NCI-H2196 treated with DMSO at 0.1 percent for 48 hours (cell line): ENCODE data around the gene ADGRD1.

Experiments
- DNase-seq: peaks from one replicate; lab custom pipeline; 2025; ENCODE audit not compliant: unreplicated experiment; lab: John Stamatoyannopoulos, UW

ADGRD1 gene

DNA sequence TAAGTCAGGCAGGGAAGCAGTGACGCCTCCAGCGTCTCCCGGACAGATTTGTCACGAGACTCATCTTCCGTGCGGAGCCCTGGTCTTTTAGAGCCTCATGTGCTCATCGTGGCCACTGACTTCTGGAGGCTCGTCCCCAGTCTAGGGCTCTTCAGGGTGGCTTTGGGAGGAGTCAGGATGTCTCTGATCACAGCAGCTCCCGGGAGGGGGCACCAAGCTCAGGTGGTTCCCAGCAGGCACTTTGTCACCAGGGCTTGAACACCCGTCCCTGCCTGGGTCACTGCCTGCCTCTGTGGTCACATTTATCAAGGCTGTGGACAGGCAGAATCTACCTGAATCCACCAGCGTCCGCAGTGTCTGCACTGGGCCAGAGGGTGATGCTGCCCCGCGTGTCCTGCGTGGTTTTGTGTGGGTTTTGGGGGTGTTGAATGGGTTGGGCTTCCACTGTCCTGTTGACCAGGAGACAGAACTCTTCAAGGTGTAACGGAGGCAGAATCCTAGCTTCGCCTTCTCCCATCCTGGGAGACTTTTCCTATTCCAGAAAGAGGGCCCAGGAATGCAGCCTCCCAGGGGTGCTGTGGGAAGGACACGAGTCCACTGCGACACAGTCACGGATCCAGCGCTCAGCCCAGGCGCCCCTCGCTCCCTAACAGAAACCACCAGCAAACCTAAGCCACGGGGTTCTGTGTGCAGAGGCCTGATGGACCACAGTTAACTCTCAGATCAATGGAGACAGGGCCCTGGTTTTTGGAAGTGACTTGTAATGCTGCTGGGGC is 132.3 kb downstream of the ADGRD1 start:
- DNase-seq = no peak

DNA sequence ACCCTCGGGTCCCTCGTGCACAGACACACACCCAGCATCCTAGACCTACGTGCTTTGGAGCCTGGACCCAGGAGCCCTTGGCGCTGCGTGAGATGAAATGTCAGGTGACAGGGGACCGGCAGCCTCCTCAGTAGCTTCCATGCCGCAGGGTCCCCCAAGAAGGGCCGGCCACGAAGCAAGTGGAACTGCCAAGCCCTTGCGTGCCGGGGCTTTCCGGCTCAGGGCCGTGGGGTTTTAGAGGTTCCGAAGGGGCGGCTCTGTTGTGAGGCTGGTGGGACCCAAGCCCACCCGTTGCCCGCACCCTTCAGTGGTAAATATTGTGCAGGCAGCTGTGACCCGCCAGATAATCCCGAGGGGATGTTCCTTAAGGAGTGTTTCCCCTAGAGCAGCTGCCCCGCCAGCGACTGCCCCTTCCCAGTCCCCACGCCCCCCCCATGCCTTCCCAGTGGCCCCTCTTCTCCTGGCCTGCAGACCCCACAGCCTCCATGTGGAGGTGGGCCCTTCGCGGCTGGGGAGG is 133.7 kb downstream of the ADGRD1 start:
- no peak for DNase-seq

DNA sequence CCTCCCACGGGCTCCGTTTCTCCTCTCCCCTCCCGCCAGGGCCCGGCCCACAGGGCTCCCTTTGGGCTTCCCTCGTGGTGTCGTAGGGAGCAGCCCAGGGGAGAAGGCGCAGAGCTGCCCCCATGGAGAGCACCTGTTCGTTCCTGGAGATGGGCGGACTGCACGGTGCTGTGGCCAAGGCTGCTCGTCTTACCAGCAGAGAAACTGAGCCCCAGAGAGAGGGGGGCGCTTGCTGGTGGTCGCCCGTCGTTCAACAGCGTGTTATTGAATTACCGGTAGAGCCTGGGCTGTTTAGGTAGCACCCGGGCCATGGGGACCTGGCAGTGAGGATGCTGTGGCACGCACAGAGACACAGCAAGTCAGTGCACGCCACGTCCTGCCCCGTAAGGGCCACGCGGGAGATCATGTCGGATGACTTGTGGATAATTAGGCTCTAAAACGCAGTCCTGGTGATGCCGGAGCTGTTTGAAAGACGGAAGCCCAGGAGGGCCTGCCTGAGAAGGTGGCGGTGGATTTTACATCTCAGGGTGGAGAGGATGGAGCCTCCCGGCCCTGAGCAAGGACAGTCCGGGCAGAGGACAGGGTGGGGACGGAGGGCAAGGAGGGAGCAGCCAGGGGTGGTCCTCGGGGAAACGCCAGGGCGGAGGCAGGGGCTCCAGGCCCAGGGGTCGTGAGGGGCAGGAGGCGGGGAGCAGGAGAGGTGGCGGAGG is 134.4 kb downstream of the ADGRD1 start:
- DNase-seq = no peak

DNA sequence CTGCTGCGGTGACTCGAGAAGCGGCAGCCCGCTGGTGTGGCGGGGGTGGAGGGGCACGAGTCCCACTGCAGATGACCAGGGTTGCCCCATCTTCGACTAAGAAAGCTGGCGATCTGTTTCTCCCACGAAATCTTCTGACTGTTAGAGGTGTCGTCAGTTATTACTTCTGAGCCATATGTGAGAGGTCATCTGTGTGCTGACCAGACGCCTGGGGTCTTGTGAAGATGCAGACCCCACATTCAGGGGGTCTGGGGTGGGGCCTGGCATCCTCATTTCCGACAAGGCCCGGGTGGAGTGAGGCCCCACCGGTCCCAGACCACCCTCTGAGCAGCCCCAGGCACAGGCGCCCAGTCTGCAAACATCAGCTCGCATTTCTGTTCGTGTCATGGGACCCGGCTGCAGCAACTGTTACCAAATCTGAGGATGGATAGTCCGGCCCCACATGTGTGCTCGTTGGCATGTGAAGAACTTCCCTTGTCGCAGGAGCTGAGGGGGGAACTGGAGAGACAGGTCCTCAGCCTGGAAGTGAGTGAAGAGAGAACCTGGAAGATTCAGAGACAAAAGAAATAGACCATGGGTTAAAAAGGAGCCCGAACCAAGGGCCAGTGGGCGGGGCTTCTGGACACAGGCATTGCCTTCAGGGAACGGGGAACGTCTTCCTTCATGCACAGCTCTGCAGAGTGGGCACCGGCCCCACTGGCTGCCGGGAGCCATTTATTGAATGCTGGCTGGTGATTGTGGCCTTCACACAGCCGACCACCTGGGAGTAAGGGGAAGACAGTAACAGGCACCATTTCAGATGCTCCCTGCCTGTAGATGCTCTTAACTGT is 135.2 kb downstream of the ADGRD1 start:
- no peak for DNase-seq

DNA sequence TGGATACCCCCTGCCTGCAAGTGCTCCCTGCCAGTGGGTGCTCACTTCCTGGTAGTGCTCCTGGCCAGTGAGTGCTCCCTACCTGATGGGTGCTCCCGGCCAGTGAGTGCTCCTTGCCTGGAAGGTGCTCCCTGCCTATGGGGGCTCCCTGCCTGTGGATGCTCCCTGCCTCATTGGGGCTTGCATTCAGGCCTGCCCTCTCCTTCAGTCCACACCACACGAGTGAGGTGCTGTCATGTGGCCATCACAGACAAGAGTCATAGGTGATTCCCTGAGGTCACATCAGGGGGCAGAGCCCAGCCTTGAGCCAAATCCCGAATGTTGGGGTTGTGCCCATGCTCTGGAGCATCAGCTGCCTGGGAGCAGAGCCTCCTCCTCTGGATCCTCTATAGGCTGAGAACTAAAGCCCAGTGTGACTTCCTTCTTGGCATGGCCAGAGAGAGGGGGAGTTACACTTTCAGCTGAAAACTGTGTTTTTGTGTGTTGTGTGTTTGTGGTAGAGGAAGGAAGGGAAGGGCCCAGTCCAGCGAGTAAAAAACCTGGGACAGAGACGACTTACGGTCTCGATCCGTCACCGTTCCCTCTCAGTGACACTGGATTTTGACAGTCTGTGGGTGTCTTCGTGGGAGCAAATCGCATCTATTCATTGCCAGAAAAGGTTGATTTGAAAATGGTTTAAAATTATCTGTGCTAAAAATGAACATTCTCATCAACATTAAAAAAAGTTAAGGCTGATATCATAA is 136.0 kb downstream of the ADGRD1 start:
- DNase-seq = no peak

DNA sequence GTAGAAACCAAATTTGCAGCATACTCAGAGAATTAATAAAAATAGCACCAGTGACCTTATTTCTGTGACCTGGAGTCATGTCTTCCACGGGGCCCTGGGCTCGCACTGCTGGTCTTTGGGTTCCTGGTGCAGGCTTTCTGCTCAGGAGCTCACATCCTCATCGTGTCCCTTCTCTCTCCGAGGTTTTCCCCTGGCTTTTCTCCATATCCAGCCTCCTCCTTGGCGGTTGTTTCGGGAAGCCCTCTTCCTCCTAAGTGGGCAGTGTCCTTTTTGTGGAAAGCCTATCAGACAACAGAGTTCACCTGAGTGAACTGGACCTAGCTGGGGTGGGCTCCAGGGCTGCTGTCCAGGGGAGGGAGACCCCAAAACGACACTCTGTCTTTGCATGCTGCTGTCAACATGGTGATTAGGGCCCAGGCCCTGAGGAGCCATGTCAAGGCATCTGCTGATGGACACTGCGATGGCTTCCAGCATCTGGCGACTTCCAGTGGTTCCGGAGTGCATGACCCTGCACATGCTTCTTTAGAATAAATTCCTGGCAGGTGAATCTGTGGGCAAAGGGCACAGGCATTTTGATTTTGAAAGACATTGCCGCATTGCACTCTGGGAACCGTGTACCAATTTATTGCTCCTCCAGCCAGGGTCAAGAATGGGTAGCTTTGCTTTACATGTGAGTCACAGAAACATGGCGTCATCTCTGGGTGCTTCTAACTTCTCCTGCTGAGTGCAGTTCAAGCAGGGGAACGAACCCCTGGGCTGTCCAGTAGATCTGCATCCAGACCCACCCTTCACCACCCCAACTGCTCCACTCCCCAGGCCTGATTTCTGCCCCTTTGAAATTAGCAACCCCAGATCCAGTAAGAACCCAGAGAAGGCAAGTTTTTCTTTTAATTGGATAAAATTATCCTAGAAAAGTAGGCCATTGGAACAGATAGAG is 136.8 kb downstream of the ADGRD1 start:
- DNase-seq = no peak

DNA sequence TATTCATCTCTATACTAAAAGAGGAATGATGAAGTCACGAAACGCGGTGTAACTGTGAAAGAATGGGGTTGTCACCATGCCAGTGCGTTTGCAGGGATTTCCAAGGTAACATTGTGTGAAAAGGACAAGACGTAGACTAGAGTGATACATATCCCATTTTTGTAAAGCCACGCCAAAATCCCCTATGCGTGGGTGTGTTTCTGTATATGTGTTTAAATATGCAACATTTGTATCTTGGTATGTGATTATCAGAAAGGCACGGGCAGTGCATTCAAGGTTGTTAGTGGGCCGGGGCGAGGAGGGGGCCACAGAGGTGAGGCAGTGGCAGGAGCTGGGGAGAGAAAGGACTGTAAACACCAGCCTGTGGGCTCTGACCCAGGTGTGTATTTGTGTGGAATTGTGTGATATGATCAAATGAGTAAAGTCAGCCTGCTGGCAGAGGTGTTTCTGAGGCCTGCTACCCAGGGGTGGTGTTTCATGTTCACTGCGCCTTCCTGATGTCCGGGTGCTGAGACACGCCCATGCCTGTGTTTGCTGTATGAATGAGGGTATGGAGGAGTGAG is 137.8 kb downstream of the ADGRD1 start:
- no peak for DNase-seq

DNA sequence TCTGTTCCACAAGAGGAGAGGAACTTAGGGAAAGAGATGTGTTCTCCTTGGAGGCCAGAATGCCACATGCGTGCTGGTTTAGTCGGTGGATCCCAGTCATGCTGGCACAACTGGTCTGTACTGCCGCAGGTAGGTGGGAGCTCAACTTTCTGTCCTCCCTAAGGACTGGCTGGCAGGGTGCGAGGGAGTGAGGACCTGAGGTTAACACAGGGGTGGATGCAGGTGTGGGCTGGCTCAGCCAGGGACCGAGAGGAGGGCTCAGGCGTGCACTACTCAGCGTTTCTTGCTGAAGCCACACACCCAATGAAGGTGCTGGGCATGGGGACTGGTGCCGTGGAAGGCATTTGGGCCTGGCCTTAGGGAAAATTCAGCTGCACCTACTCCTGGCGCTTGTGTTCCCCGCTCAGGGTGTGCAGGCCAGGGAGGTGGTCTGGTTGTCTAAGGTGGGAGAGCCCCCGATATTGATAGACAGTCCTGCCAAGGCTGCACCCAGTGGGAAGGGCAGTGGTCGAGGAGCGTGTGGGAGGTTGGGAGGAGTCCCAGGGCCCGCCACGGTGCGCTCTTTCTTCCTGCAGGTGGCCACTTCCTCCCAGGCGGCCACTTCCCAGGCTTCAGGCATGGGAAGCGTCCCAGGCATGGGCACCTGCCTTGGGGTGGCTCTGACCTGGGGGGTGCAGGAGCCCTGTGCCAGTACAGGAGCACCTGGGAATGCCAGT is 138.4 kb downstream of the ADGRD1 start:
- DNase-seq = no peak

DNA sequence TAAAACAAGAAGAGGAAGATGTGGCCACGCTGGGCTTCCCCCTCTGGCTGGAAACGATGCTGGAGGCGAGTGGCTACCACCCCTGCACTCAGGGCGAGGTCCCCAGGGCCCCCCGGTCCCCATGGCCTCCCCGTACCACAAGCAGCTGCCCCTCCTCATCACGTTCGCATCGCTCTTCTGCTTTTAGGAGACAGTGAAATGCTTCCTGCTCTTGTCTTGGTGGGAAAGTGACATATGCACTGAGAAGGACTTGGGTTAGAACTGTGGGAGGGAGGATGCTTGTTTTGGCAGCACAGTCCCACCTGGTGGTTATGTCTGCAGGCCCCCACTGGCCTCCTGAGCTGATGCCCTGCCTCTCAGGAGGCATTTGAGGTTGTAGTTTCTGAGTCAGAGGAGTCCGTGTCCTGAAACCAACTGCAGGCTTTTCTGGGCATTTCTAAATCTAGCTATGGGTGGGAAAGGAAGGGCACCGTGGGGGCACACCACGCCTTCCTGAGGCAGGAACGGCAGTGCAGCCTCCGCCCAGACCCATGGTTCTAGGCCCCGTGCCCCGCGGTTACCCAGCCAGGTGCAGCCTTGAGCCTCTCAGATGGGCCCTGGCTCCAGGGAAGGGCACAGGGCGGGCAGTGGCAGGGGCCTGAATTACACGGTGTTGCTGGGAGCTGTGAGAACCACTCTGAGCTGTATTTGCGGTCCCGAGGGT is 139.3 kb downstream of the ADGRD1 start:
- no peak for DNase-seq

DNA sequence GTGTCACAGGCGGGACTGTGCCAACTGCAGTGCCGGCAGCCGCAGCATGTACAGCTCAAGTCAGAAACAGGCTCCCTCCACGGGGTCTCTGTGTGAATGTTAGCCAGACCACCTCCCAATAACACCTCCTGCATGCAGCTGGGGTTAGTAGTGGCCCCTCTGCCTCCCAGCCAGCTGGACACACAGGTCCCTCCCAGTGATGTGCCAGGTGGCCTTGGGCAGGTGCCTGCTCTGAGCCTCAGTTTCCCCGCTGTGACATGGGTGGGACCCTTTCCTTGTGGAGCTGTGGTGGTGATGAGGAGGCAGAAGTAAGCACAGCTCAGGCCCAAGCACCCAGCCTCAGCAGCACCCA is 139.9 kb downstream of the ADGRD1 start:
- no peak for DNase-seq

DNA sequence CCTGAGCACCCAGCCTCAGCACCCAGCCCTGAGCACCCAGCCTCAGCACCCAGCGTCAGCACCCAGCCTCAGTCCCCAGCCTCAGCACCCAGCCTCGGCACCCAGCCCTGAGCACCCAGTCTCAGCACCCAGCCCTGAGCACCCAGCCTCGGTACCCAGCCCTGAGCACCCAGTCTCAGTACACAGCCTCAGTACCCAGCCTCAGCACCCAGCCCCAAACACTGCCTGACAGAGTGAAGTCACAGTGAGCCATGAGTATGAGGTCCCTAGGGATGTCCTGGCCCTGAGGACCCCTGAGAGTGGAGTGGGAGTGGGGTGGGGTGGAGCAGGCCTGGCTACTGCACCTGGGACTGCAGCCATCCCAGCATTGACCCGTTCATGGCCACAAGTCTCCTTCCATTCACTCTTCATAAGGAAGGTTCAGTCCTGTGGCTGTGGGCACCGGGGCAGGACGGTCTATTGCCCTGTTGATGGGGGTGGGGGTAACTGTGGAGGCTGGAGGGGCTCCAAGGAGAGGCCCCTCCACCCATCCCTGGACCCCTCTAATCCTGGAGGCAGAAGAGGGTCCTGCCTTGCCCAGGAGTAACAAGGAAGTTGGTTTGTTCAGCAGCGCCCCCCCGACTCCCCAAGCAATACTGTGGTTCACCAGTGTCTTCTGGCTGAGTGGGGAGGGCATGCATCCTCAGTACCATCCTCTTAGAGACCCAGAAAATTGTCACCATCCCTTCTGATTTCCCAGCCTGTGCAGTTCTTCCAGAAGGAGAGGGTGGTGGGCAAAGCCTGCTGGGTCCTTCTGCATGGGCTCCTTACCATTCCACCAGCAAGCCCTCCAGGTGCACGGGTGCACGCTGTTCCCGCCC is 140.5 kb downstream of the ADGRD1 start:
- no peak for DNase-seq

DNA sequence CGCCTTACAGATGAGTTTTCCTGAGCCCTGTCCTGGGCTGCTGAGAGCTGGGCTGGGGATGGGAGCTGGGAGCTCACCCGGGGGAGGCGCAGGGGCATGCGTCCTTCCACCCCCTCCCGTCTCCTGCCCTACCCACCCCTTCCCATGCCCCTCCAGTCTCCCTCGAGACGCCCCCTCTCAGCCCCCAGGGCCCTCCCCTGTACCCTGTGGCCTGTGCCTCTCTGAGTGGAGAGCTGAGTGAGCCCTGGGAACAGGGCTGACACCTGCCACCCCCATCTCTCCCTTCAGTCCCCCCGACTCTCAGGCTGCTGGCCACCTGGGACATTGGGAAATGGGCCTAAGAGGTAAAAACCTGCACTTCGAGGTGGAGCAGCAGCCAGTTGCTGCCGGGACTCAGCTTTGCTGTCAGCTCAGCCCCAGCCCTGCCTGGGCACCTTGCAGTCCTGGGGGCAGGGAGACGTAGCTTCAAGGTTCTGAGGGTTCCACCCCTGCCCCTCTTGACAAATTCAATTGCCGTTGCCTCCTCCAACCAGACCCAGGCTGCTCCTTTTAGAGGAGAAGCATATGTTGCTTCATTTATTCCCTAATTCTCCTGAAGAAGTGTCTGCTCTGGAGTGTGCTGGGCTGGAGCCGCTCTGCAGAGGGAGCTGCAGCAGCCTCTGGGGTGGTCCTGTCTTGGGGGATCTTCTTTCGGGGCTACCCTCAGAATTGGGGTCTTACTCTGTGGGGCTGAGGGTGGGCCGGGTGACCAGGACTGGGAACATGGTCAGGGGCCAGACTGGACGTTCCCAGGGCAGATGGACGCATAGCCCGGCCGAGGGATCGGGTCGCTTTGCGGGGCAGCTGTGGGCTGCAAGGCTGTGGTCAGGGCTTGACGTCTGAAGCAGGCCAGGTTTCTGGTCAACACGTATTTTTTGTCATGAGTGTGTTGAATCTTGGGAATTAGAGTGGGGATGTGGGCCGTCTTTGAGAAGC is 141.4 kb downstream of the ADGRD1 start:
- no peak for DNase-seq

DNA sequence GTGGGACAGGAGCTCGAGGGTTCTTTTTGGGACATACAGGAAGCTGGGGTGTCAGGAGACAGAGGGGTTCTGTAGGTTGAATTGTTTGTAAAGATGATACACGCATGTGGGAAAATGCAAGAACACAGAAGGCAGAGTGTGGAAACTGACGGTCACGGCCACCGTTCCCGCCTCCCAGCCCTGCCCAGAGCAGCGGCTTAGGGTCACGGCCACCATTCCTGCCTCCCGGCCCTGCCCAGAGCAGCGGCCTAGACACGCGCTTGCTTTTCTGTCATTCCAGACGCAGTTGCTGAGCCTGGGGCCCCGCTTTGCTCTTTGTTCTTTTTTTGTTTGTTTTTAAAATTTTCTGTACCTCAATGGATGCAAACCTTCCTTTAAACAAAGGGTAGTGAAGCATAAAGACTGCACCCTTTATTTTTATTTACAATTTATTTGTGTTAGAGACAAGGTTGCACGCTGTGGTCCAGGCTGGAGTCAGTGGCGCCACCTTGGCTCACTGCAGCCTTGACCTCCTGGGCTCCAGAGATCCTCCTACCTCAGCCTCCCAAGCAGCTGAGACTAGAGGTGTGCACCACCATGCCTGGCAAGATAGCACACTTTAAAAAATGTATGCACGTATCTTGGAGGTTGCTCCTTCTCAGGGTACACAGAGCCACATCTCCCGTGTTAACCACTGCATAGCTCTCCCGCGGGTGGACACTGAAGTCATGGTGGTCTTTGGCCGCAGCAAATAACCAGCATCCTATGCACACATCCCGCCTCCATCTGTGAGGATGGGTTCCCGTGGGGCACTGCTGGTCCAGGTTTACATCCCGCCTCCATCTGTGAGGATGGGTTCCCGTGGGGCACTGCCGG is 142.3 kb downstream of the ADGRD1 start:
- DNase-seq = no peak

DNA sequence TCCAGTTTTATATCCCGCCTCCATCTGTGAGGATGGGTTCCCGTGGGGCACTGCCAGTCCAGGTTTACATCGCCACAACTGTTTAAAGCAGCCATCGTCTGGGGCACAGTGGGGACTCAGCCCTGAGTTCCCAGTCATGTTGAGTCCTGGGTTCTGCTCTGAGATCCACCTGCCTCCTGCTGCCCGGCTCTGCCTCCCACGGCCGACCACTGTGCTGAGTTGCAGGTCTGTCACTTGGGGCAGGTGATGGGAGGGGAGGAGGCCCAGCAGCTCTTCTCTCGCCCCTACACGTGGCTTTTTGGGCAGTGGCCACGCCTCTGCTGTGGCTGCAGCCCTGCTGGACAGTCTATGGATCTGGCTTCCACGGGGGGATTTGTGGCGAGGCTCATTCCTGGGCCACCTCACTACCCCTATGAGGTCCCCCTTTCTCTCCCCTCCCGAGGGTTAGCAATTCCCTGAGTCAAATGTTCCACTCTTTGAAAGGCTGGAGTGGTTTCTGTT is 143.0 kb downstream of the ADGRD1 start:
- no peak for DNase-seq
